ENCODE results near the gene LYZ. TPM values are rescaled to one million over a fixed set of nuclear protein-coding genes. Genes with fewer than 3 reads are reported as not detected.
A peak's percentile ranks its signal among the peaks of the same experiment; 100 is the strongest.

LYZ gene
- total and polyA plus RNA-seq, 9 of the 15 experiments (the other 6 are each of a cell fraction or from before 2014, with no cell fraction given): 27.2 to 96.3 (median 42.1) TPM

DNA sequence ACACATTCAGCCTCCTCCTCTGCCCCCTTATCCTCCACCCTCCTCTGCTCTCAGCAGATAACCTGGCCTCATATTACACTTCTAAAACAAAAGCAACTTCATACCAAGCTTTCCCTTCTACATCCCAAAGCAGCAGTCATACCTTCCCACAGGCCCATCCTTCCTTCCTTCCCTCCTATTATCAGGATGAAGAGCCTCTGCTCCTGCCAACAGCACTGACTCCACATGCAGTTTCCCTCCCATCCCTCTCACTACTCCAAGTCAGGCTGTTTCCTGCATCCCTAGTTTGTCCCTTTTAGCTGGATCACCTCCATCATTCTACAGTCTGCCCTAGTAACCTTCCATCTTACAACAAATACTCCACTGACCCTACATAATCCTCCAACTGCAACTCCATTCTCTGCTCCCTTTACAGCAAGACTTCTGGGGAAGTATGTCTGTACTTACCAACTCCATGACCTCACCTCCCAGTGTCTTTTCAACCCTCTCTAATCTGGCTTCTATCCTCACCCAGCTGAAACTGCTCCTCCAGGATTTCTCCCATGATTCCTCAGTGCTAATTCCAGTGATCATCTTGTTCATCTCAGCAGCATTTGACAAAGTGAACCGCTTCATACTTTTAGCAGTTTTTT is 6.5 kb downstream of the LYZ start:
- Histone ChIP-seq H4K20me1 (replicated peaks; ENCODE audit: control insufficient read depth, insufficient read depth, low read length) (no peaks in the 10 kb centered on the region), H3K4me2 (ENCODE audit: insufficient read depth, low read length) (peak overlapping the region; percentile 52), H3K36me3 (ENCODE audit: control insufficient read depth, insufficient read depth, low read length) (no peaks in the 10 kb centered on the region), H3K4me1 (replicated peaks in 1 of 2; ENCODE audit: control insufficient read depth in 2 of 2, insufficient read depth in 2 of 2, low read length in 2 of 2) (peaks cover 10 to 15% of the 10 kb centered on the region in 2 experiments; a peak in 4 of 5 replicates), H3K27ac (ENCODE audit: extremely low read depth, low read depth, low read length) (peak overlapping the region; percentile 40; the same call in 2 of the 3 replicates), H3K9me3 (replicated peaks; ENCODE audit: control insufficient read depth, insufficient read depth, low read depth, low read length) (no peaks in the 10 kb centered on the region), H3K9ac (ENCODE audit: insufficient read depth in 1 of 2, low read depth in 2 of 2, low read length in 2 of 2) (peak overlapping the region; percentile 7 to 38; a peak in 1 of 4 replicates), H3K27me3 (ENCODE audit: control insufficient read depth in 2 of 2, insufficient read depth in 2 of 2, low read length in 2 of 2) (no peaks in the 10 kb centered on the region), H2AFZ (ENCODE audit: low read depth, low read length) (peak overlapping the region; percentile 81), H3K4me3 (no peak overlapping the region), H3K79me2 (ENCODE audit: control insufficient read depth, insufficient read depth, low read length) (no peaks in the 10 kb centered on the region; the same call in 2 of the 3 replicates), H3K9me1 (ENCODE audit: control insufficient read depth, insufficient read depth, low read length) (no peaks in the 10 kb centered on the region)
- FAIRE-seq (peak; percentile 40), DNase-seq (ENCODE audit: extremely low read depth in 1 of 4, low spot score in 3 of 4) (peak in 2 of 4 experiments; percentile 28 to 42), ATAC-seq (peak; percentile 66)
- CTCF ChIA-PET (ENCODE audit: low intra/inter-chr PET ratio): no interaction called here
- in situ Hi-C loops (cut with MboI) (loop anchor here (10.0 kb wide), 1 partner anchor 220 kb away; no protein-coding TSS in a partner anchor), intact Hi-C loops (cut with micrococcal nuclease) (loop anchor here (10.0 kb wide), 2 partner anchors 120 to 200 kb away; partner anchors contain the start of gene FRS2)
- WGBS (ENCODE audit: insufficient coverage, low coverage, missing lambda C conversion rate): 42% methylated on average over 1 of the region's 1 CpG
- POLR2A ChIA-PET: interaction anchor here (0.6 kb wide), 1 partner anchor 32 kb away, joined by 3 read pairs; no protein-coding TSS in a partner anchor
- BruUV-seq (replicated peaks): no TSS peak
- TF ChIP-seq LARP7 (IDR thresholded peaks at IDR 0.05) (0 out of 2 replicates have a peak, but pooled peaks have one; percentile 23), ZC3H4 (CRISPR knock-in tag; IDR thresholded peaks at IDR 0.05; ENCODE audit: borderline replicate concordance) (no peak), POLR2G (IDR thresholded peaks at IDR 0.05; ENCODE audit: low read depth, low read length) (no peak), HDAC1 (IDR thresholded peaks at IDR 0.05) (0 out of 4 replicates have a peak, but pooled peaks of 1 of the 2 experiments have one; percentile 22), ZNF707 (CRISPR knock-in tag; conservative IDR thresholded peaks at IDR 0.05) (no peak), ARID1B (IDR thresholded peaks at IDR 0.05) (peak; percentile 48; the same call in 1 of the 2 replicates), ZC3H8 (IDR thresholded peaks at IDR 0.05) (0 out of 2 replicates have a peak, but pooled peaks have one; percentile 22), CTBP1 (IDR thresholded peaks at IDR 0.05; ENCODE audit: borderline replicate concordance) (peak; percentile 27; the same call in 1 of the 2 replicates), DPF2 (IDR thresholded peaks at IDR 0.05) (0 out of 2 replicates have a peak, but pooled peaks have one; percentile 42), FOXK2 (conservative IDR thresholded peaks at IDR 0.05 in 1 of 2, IDR thresholded peaks at IDR 0.05 in 1 of 2; ENCODE audit: low read depth in 2 of 2) (0 out of 4 replicates have a peak, but pooled peaks of 1 of the 2 experiments have one; percentile 9)
- TF ChIP-seq, protein P1, sequence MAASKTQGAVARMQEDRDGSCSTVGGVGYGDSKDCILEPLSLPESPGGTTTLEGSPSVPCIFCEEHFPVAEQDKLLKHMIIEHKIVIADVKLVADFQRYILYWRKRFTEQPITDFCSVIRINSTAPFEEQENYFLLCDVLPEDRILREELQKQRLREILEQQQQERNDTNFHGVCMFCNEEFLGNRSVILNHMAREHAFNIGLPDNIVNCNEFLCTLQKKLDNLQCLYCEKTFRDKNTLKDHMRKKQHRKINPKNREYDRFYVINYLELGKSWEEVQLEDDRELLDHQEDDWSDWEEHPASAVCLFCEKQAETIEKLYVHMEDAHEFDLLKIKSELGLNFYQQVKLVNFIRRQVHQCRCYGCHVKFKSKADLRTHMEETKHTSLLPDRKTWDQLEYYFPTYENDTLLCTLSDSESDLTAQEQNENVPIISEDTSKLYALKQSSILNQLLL (CRISPR knock-in tag; IDR thresholded peaks at IDR 0.05; ENCODE audit: borderline replicate concordance): no peak
- TF ChIP-seq, protein P2, sequence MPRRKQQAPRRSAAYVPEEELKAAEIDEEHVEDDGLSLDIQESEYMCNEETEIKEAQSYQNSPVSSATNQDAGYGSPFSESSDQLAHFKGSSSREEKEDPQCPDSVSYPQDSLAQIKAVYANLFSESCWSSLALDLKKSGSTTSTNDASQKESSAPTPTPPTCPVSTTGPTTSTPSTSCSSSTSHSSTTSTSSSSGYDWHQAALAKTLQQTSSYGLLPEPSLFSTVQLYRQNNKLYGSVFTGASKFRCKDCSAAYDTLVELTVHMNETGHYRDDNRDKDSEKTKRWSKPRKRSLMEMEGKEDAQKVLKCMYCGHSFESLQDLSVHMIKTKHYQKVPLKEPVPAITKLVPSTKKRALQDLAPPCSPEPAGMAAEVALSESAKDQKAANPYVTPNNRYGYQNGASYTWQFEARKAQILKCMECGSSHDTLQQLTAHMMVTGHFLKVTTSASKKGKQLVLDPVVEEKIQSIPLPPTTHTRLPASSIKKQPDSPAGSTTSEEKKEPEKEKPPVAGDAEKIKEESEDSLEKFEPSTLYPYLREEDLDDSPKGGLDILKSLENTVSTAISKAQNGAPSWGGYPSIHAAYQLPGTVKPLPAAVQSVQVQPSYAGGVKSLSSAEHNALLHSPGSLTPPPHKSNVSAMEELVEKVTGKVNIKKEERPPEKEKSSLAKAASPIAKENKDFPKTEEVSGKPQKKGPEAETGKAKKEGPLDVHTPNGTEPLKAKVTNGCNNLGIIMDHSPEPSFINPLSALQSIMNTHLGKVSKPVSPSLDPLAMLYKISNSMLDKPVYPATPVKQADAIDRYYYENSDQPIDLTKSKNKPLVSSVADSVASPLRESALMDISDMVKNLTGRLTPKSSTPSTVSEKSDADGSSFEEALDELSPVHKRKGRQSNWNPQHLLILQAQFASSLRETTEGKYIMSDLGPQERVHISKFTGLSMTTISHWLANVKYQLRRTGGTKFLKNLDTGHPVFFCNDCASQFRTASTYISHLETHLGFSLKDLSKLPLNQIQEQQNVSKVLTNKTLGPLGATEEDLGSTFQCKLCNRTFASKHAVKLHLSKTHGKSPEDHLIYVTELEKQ (CRISPR knock-in tag; IDR thresholded peaks at IDR 0.05): no peak
- TF ChIP-seq, protein P3, sequence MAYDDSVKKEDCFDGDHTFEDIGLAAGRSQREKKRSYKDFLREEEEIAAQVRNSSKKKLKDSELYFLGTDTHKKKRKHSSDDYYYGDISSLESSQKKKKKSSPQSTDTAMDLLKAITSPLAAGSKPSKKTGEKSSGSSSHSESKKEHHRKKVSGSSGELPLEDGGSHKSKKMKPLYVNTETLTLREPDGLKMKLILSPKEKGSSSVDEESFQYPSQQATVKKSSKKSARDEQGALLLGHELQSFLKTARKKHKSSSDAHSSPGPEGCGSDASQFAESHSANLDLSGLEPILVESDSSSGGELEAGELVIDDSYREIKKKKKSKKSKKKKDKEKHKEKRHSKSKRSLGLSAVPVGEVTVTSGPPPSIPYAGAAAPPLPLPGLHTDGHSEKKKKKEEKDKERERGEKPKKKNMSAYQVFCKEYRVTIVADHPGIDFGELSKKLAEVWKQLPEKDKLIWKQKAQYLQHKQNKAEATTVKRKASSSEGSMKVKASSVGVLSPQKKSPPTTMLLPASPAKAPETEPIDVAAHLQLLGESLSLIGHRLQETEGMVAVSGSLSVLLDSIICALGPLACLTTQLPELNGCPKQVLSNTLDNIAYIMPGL (CRISPR knock-in tag; IDR thresholded peaks at IDR 0.05): no peak
